Esophagus (tissue), 2 donors: ENCODE results near the gene PJA1. TPM values are rescaled to one million over a fixed set of nuclear protein-coding genes. Genes with fewer than 3 reads are reported as not detected.

ENCODE experiments used
- H3K27ac ChIP-seq, 2 donors: one replicate each; pipeline ENCODE4 v1.5.1; 2013; ENCODE audit warnings: low read depth in 2 of 2, mild to moderate bottlenecking in 2 of 2, inconsistent platforms in 1 of 2, low read length in 1 of 2, moderate library complexity in 1 of 2
- H3K27me3 ChIP-seq, 2 donors: one replicate each; pipeline ENCODE4 v1.6.1; 2013; ENCODE audit warnings: low read length in 2 of 2, control low read depth in 1 of 2, mild to moderate bottlenecking in 1 of 2; ENCODE audit not compliant: insufficient read depth in 2 of 2, control insufficient read depth in 1 of 2
- H3K36me3 ChIP-seq, 2 donors: one replicate each; pipeline ENCODE4 v1.6.1; 2013; ENCODE audit warnings: low read length in 1 of 2; ENCODE audit not compliant: control insufficient read depth in 2 of 2, insufficient read depth in 2 of 2
- H3K4me1 ChIP-seq, 2 donors: one replicate each; pipeline ENCODE4 v1.6.1; 2013; ENCODE audit warnings: low read length in 1 of 2; ENCODE audit not compliant: control insufficient read depth in 2 of 2, insufficient read depth in 2 of 2
- H3K4me3 ChIP-seq, 2 donors: one replicate each; pipeline ENCODE4 v1.5.1; 2013; ENCODE audit warnings: low read length in 2 of 2, mild to moderate bottlenecking in 2 of 2, low read depth in 1 of 2, moderate library complexity in 1 of 2
- H3K9me3 ChIP-seq, 2 donors: one replicate each; pipeline ENCODE4 v1.6.1; 2013; ENCODE audit warnings: mild to moderate bottlenecking in 2 of 2, low read depth in 1 of 2, low read length in 1 of 2, moderate library complexity in 1 of 2; ENCODE audit not compliant: control insufficient read depth in 2 of 2, insufficient read depth in 1 of 2
- WGBS, 2 donors: extraction: QIAGEN DNeasy Blood & Tissue Kit; methylation state at CpG; one replicate each; pipeline ENCODE4 v1.1.7; 2013; 5-methylcytosine and 5-hydroxymethylcytosine counted together
- polyA plus RNA-seq, 2 donors: library from polyadenylated mRNA; stranded (reverse); fragments of 200-250 nt; gene quantifications; one replicate each; pipeline ENCODE4 v1.2.3, GENCODE V29; 2013
- donor health status: healthy with polysubstance abuse.
- donor health status: Bipolar disorder and iron deficiency.

The PJA1 gene
- polyA plus RNA-seq, 2 donors = 4.0 to 8.8 TPM

- no peak overlapping the region for H3K27ac ChIP-seq
- H3K36me3 ChIP-seq = no peaks in the 10 kb centered on the region
- H3K27me3 ChIP-seq = no peaks in the 10 kb centered on the region
- no peaks in the 10 kb centered on the region for H3K9me3 ChIP-seq
- WGBS, 2 donors = 47 to 48% methylated on average over 13 of the region's 13 CpGs
- no peaks in the 10 kb centered on the region for H3K4me1 ChIP-seq
- H3K4me3 ChIP-seq = no peak overlapping the region
Measured at GRCh38 chrX:69158166-69158980, 6.9 kb downstream of the PJA1 start.

GRCh38 chrX:69156638-69157037 is 8.6 kb downstream of the PJA1 start:
- no peaks in the 10 kb centered on the region for H3K36me3 ChIP-seq
- WGBS, 2 donors = 81 to 87% methylated on average over 5 of the region's 5 CpGs
- H3K4me1 ChIP-seq = no peaks in the 10 kb centered on the region
- no peak overlapping the region for H3K4me3 ChIP-seq
- H3K27ac ChIP-seq = no peak overlapping the region
- H3K9me3 ChIP-seq = no peaks in the 10 kb centered on the region
- no peaks in the 10 kb centered on the region for H3K27me3 ChIP-seq

- H3K27ac ChIP-seq = no peak overlapping the region
- 69 to 88% methylated on average over 5 of the region's 5 CpGs for WGBS, 2 donors
- H3K9me3 ChIP-seq = no peaks in the 10 kb centered on the region
- H3K36me3 ChIP-seq = no peaks in the 10 kb centered on the region
- no peaks in the 10 kb centered on the region for H3K4me1 ChIP-seq
- no peak overlapping the region for H3K4me3 ChIP-seq
- no peaks in the 10 kb centered on the region for H3K27me3 ChIP-seq
Measured at GRCh38 chrX:69155786-69156520, 9.3 kb downstream of the PJA1 start.

GRCh38 chrX:69154051-69154450 is 11.2 kb downstream of the PJA1 start:
- Histone ChIP-seq H3K4me1 (no peaks in the 10 kb centered on the region), H3K36me3 (no peaks in the 10 kb centered on the region), H3K27ac (no peak overlapping the region), H3K9me3 (no peaks in the 10 kb centered on the region), H3K4me3 (no peak overlapping the region), H3K27me3 (no peaks in the 10 kb centered on the region)
- WGBS, 2 donors = 91 to 95% methylated on average over 6 of the region's 6 CpGs

- no peak overlapping the region for H3K27ac ChIP-seq
- H3K4me3 ChIP-seq = no peak overlapping the region
- no peaks in the 10 kb centered on the region for H3K9me3 ChIP-seq
- no peaks in the 10 kb centered on the region for H3K36me3 ChIP-seq
- H3K4me1 ChIP-seq = no peaks in the 10 kb centered on the region
- H3K27me3 ChIP-seq = no peaks in the 10 kb centered on the region
- 68 to 81% methylated on average over 8 of the region's 8 CpGs for WGBS, 2 donors
Measured at GRCh38 chrX:69153060-69153730, 12.1 kb downstream of the PJA1 start.

GRCh38 chrX:69152417-69152841 is 12.8 kb downstream of the PJA1 start:
- peak overlapping the region in 1 of 2 donors; percentile 33 for H3K27ac ChIP-seq
- H3K4me1 ChIP-seq = no peaks in the 10 kb centered on the region
- no peaks in the 10 kb centered on the region for H3K9me3 ChIP-seq
- H3K27me3 ChIP-seq = no peaks in the 10 kb centered on the region
- no peak overlapping the region for H3K4me3 ChIP-seq
- no peaks in the 10 kb centered on the region for H3K36me3 ChIP-seq
- 29 to 38% methylated on average over 1 of the region's 1 CpG for WGBS, 2 donors

GRCh38 chrX:69151866-69152284 is 13.4 kb downstream of the PJA1 start:
- H3K9me3 ChIP-seq = no peaks in the 10 kb centered on the region
- no peak overlapping the region for H3K27ac ChIP-seq
- H3K4me3 ChIP-seq = no peak overlapping the region
- H3K4me1 ChIP-seq = no peaks in the 10 kb centered on the region
- no peaks in the 10 kb centered on the region for H3K36me3 ChIP-seq
- no peaks in the 10 kb centered on the region for H3K27me3 ChIP-seq
- 84 to 85% methylated on average over 2 of the region's 2 CpGs for WGBS, 2 donors

GRCh38 chrX:69150281-69150960 is 14.8 kb downstream of the PJA1 start:
- Histone ChIP-seq H3K27ac (peak overlapping the region in 1 of 2 donors; percentile 2), H3K9me3 (no peaks in the 10 kb centered on the region), H3K4me1 (peaks cover 0 to 2% of the 10 kb centered on the region in 2 donors), H3K36me3 (no peaks in the 10 kb centered on the region), H3K4me3 (no peak overlapping the region), H3K27me3 (no peaks in the 10 kb centered on the region)
- 57 to 61% methylated on average over 10 to 12 of the region's 12 CpGs for WGBS, 2 donors
